ENCODE results near the gene GAR1.
"Not testable (repeated sequence)": the region's sequence is repeated elsewhere in the genome, so short reads cannot be mapped to it uniquely, and the experiment has no call there.

Gene GAR1

DNA sequence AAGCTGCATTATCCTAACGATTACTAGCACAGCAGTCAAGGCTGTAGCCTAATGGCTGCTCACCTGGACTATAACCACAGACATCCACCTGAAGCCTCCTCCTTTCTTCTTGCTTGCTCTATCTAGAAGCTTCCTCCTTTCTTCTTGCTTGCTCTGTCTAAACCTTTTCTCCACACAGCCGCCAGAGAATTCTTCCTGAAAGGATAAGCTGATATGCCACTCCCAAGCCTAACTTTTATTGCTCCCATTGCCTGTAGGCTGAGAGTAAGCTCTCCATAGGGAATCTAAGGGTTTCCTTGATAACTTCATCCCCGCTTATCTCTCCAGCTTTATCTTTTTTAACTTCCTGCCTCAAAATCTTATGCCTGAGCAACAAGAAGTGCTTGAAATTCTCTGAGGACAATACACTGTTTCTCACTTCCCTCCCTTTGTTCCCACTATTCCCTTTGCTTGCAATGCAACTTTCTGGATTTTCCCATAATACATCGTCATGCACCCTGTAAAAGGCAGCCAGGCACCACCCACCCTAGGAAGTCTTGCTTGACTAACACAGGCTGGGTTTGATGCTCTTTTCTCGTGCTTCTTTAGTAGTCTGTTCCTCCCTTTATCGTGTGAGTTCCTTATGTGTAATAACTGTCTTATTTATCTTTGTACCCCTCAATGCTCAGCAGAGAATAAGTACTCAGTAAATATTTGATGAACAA, 31.0 kb downstream of the GAR1 start:
- DNase-seq (ENCODE audit: low read depth in 3 of 3, low spot score in 1 of 3) = no peak

DNA sequence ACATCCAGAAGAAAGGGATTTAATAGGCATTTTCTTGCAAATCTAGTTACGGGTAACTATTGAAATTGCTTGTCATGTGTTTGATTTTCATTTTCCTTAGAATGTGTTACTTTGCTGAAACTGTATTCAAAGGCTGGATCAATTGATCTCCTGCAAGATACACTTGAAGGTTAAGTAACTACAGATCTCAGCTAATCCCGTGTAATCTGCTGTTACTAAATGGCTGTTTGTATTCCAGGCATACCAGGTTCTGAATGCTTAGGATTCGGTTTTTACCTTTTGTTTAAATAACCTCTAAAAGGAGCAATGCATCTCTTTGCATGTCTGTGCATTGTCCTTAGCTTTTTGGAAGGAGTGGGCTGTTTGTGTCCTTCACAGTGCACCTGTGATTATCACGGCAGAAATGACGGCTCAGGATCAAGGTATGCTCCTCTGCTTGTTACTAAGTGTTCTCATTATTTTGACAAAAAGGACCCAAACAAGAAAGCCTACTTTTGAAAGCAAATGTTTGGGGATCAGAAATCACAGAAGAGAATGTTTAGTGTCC, 32.4 kb downstream of the GAR1 start, which contains the start of gene LRIT3:
Gene LRIT3, plus strand, starts transcription at position 212 of the 547 bp plus-strand sequence. Its CDS starts 95 bp downstream, at position 307.
- DNase-seq (ENCODE audit: low read depth in 3 of 3, low spot score in 1 of 3) = no peak

DNA sequence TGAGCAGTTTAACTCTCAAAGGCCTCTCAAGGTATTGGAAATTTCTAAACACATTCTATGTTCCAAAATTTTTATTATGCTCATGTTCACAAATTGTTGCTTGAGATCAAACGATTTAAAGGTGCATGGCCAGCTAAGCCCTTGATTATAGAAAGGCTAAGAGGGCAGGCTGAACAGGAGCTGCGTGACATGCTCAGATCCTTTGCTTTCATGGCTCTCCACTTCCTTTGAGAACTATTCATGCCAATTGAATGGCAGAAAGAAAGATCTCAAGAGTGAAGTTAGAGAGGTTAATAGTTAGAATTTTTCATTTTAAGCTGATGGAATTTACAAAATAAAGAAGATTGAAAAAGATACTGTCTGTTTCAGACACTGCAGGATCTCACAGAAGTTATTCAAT, 32.9 kb downstream of the GAR1 start:
- no peak for DNase-seq (ENCODE audit: low read depth in 3 of 3, low spot score in 1 of 3)

DNA sequence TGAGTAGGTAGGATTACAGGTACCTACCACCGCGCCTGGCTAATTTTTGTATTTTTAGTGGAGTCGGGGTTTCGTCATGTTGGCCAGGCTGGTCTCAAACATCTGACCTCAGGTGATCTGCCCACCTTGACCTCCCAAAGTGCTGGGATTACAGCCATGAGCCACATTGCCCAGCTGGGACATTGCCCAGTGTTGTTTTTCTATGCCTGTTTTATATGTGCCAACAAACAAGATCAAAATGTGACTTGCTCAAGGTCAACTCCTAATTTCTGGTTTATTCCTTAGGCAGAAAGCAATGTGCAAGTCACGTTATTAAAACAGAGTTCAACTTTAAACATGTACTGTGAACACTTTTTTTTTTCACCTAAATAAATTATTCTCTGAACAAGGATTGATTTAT, 35.0 kb downstream of the GAR1 start:
- no peak for DNase-seq (ENCODE audit: low read depth in 3 of 3, low spot score in 1 of 3)

DNA sequence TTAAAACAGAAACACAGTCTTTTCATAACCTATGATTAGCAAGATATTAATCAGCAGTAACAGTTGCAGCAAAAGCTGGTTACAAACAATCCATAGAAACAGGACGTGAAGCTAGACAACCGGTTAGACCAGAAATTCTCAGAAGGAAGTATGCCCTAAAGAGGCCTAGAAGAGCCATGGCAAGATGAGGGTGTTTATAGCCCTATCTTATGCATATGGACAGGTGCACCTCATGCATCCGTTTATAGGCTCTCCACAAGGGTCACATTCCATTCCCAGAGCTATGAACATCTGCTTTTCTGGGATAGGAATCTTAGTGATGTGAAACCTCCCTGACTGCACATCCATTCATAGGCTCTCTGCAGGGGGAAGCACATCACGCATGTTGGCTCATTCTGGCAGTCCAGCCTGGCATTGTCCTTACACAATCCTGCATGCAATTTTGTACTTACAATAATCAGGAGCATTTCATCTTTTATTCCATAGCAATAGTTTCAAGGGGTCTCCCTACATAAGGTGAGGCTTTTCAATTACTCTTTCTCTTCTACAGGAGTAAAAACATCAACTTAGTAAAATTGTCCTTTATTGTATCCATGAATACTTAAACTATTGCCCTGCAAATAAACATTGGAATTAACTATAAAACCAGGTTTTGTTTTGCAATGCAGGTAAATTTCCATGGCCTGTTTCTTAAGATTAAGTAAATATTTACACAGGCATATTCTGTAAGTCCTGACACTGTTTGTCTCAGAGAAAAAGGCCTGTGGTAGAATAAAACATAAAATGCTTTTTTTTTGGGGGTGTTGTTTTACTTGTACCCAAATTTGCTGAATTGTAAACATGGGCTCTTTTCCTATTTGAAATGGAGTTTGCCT, 44.1 kb downstream of the GAR1 start:
- not testable (repeated sequence) for DNase-seq (ENCODE audit: low read depth in 3 of 3, low spot score in 1 of 3)

DNA sequence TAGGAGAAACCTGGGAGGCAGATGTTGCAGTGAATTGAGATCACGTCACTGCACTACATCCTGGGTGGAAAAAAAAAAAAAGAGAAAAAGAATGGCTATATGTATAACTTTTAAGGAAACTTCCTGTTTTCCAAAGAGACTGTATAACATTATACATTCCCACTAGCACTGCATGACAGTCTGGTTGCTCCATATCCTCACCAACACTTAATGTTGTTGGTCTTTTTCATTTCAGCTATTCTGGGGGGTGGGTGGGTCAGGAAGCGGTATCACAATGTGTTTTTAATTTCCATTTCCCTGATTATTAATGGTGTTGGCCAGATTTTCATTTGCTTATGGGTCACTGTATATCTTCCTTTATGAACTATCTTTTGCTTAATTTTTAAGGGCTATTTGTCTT, 45.7 kb downstream of the GAR1 start:
- no peak for DNase-seq (ENCODE audit: low read depth in 3 of 3, low spot score in 1 of 3)

DNA sequence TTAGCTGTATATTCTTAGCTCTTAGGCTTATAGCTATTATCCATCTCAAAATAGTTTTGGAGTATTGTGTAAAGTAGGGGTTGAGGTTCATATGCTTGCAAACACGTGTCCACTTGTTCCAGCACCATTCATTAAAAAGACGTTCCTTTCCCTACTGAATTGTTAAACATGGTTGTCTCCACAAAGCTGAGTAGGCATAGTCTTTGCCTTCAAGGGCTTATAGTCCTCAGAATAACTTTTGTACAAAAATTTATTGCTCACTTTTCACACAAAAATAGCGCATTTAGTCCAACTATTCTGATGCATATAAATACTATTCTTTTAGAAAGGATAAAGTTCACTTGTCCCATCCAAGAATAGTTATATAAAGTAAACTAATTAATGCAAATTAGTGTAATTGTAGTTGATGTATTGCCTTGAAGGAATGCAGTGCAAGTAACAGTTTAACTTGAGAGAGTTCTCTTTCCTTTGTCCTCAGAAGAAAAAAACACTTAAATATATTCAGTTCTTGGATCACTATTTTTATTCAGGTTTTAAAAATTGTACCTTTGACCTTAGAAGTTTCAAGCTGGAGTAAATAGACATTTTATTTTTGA, 46.5 kb downstream of the GAR1 start:
- no peak for DNase-seq (ENCODE audit: low read depth in 3 of 3, low spot score in 1 of 3)

DNA sequence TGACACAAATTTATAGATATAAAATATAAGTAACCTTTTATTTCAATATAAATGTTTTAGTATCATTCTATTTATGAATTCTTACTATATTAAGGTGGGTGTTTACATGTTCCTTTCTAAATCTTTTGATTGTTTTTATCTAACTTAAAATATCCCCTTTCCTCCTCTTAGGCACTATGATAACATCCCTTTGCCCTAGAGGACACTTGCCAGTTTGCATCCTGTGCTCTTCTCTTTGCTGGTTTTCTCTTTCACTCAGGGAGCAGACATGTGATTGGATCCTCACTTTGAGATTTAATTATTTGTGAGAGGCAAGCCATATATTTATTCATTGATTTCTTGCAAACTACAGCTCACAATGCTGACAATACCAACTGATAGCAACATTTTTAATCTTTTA, 48.6 kb downstream of the GAR1 start:
- no peak for DNase-seq (ENCODE audit: low read depth in 3 of 3, low spot score in 1 of 3)

DNA sequence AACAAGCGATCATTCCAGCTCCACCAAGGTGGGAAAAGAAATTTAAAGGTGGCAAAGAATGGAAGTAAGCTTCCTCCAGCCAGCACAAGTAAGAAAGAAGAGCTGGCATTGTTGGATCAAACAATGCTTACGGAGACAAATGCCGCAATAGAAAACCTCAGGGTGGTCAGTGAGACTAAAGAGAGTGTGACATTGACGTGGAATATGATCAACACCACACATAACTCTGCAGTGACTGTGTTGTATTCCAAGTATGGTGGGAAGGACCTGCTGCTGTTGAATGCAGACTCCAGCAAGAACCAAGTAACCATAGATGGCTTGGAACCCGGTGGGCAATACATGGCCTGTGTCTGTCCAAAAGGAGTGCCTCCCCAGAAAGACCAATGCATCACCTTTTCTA, 54.5 kb downstream of the GAR1 start:
- DNase-seq (ENCODE audit: low read depth in 3 of 3, low spot score in 1 of 3) = no peak

DNA sequence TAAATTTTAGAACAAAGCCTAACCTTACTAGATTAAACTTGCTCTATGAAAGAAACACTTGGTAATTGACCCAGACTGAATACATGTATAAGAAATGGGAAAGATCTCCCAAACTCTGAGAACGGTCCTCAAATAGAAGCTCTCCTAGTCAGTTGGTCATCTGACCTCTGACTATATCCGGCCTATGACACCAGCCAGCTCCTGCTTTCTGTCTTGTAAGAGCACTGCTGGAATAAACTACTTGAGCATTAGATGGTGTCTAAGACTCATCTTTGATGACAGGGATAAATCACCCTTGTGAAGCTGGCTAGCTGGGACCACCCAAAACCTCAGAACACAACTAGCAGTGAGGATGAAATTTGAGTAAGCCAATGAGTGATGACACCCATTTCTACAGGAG, 56.5 kb downstream of the GAR1 start:
- DNase-seq (ENCODE audit: low read depth in 3 of 3, low spot score in 1 of 3) = no peak

DNA sequence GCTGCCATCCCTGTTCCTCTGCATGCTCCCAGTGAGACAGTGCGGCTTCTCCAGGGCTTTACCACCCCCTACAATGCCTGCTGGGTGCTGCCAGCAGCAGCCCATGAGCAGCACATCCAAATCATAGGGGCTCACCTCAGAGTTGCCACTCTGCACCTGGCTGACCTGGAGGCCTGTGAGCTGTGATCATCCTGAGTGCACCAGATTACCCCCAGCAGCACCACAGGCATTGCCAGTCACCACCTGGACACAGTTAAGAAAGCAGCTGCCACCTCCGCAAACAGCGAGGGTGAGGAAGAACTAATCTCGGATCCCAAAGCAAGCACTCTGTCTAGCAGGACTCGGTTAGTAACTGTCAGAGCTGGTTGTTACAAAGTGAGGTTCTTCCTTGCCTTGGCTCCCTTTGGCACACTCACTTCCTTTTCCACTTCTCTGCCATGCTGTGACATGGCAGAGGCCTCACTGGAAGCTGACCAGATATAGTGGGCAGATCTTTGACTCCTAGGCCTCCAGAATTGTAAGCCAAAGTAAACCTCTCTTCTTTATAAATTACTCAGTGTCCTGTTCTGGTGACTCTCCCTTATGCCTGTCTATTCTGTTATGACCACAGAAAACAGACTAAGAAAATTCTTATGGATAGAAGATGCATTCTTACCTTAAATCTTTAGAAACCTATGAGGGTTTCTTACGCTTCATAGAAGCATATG, 57.5 kb downstream of the GAR1 start:
- no peak for DNase-seq (ENCODE audit: low read depth in 3 of 3, low spot score in 1 of 3)

DNA sequence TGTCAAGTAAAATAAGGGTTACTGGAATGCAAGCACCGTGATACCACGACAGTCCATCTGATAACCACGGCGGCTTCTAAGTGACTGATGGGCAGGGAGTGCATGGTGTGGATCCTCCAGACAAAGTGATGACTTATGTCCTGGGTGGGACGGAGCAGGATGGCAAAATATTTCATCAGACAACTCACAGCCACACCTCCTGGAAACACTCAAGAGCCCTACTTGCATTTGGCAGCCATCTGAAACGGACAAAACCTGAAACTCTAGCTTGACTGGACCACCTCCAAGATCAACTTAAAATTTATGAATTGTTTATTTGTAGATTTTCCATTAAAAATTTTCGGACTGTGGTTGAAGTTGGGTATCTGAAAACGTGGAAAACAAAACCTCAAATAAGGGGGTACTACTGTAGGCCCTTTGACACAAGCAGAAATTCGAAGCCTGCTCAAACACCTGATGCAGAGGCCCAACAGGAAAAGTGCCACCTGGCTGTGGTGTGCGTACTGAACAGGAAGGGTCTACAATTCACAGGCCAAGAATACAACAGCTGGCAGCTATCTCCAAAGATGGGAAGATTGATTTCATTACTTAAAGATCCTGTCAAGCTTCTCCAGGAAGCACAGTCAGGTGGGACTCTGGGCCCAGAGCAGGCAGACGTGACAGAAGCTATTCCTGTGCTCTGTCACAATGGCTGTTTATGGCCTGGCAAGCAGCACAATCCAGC, 58.4 kb downstream of the GAR1 start:
- DNase-seq (ENCODE audit: low read depth in 3 of 3, low spot score in 1 of 3) = no peak

All from stimulated activated CD4-positive, alpha-beta T cell treated with anti-CD3 and anti-CD28 coated beads, TNF-alpha, amount 100 ng/mL, for 1 hour (primary cell).